H1 (cell line): ENCODE data around the gene CHST1. TPM values are rescaled to one million over a fixed set of nuclear protein-coding genes. Genes with fewer than 3 reads are reported as not detected.

Source experiments
- CTCF ChIA-PET: fragments of 300-600 bp; sonication (Branson Sonifier 250); formaldehyde crosslinking; loops from one replicate; lab custom pipeline; 2021; ENCODE audit not compliant: partially characterized antibody; lab: Charles Lee
- POLR2A ChIA-PET: fragments of 300-600 bp; sonication (Branson Sonifier 250); formaldehyde crosslinking; loops from one replicate; lab custom pipeline; 2021; ENCODE audit warnings: inconsistent platforms; ENCODE audit not compliant: partially characterized antibody; lab: Charles Lee
- DNase-seq, 2 experiments: peaks; one replicate each; pipeline versions ENCODE4 v3.0.0 to v3.0.0-alpha.2; 2010 to 2022; ENCODE audit warnings: low spot score in 2 of 2, low read depth in 1 of 2, mixed read lengths in 1 of 2
- FAIRE-seq: peaks from 2 replicates; lab custom pipeline; 2011; peaks lifted over from hg19 to GRCh38; lab: Jason Lieb, UNC
- H2AFZ ChIP-seq: 2 replicates; pipeline ENCODE4 v1.8.1; 2012; ENCODE audit warnings: low read length, inconsistent platforms
- H2AK5ac ChIP-seq: 2 replicates; pipeline ENCODE4 v1.6.1; 2013; ENCODE audit warnings: low read depth, low read length
- H2BK120ac ChIP-seq: replicated peaks from 2 replicates; pipeline ENCODE3; 2013; ENCODE audit warnings: low read depth, low read length, inconsistent platforms
- H2BK12ac ChIP-seq: 2 replicates; pipeline ENCODE4 v1.6.1; 2013; ENCODE audit warnings: low read depth, low read length
- H2BK15ac ChIP-seq: 2 replicates; pipeline ENCODE4 v1.6.1; 2013; ENCODE audit warnings: low read length
- H2BK20ac ChIP-seq: 2 replicates; pipeline ENCODE4 v1.6.1; 2013; ENCODE audit warnings: low read length
- H2BK5ac ChIP-seq: 2 replicates; pipeline ENCODE4 v1.6.1; 2013; ENCODE audit warnings: low read depth, low read length
- H3K14ac ChIP-seq: 2 replicates; pipeline ENCODE4 v1.6.1; 2013; ENCODE audit warnings: inconsistent platforms; ENCODE audit not compliant: insufficient read length
- H3K18ac ChIP-seq: 2 replicates; pipeline ENCODE4 v1.6.1; 2013; ENCODE audit warnings: low read length; ENCODE audit errors: extremely low read depth
- H3K23ac ChIP-seq: 2 replicates; pipeline ENCODE4 v1.6.1; 2013; ENCODE audit warnings: inconsistent platforms; ENCODE audit not compliant: insufficient read length
- H3K23me2 ChIP-seq: 2 replicates; pipeline ENCODE4 v1.6.1; 2013; ENCODE audit warnings: low read depth, low read length
- H3K27ac ChIP-seq: 2 replicates; pipeline ENCODE4 v1.6.1; 2011; ENCODE audit warnings: low read depth, low read length, inconsistent platforms
- H3K27me3 ChIP-seq, 4 experiments: replicated peaks in 1 of 4; 1 replicate in 1 of 4; 2 replicates in 3 of 4; pipeline versions ENCODE4 v1.6.1 to v1.8.1; 2011 to 2013; ENCODE audit warnings: low read length in 3 of 4, mild to moderate bottlenecking in 3 of 4, inconsistent platforms in 2 of 4, mixed read lengths in 2 of 4, moderate library complexity in 1 of 4; ENCODE audit not compliant: control insufficient read depth in 3 of 4, insufficient read depth in 3 of 4; ENCODE audit errors: extremely low read depth in 1 of 4
- H3K36me3 ChIP-seq, 4 experiments: 2 replicates each; pipeline versions ENCODE4 v1.6.1 to v1.8.1; 2011 to 2013; ENCODE audit warnings: mild to moderate bottlenecking in 4 of 4, low read length in 3 of 4, moderate library complexity in 2 of 4, control low read depth in 1 of 4, inconsistent platforms in 1 of 4; ENCODE audit not compliant: insufficient read depth in 4 of 4, control insufficient read depth in 2 of 4
- H3K4ac ChIP-seq: replicated peaks from 2 replicates; pipeline ENCODE3; 2013; ENCODE audit warnings: low read length, low read depth, mixed read lengths, inconsistent platforms; ENCODE audit not compliant: insufficient read length
- H3K4me1 ChIP-seq, 4 experiments: replicated peaks in 1 of 4; 1 replicate in 1 of 4; 2 replicates in 3 of 4; pipeline versions ENCODE4 v1.6.1 to v1.8.1; 2011 to 2013; ENCODE audit warnings: low read length in 3 of 4, inconsistent platforms in 2 of 4, mixed read lengths in 1 of 4; ENCODE audit not compliant: insufficient read depth in 4 of 4, control insufficient read depth in 3 of 4
- H3K4me2 ChIP-seq, 2 experiments: 2 replicates each; pipeline versions ENCODE4 v1.6.1 to v1.8.1; 2011 to 2013; ENCODE audit warnings: low read depth in 2 of 2, low read length in 2 of 2, control low read depth in 1 of 2, inconsistent platforms in 1 of 2, mild to moderate bottlenecking in 1 of 2; ENCODE audit not compliant: insufficient read depth in 1 of 2
- H3K4me3 ChIP-seq, 4 experiments: fragments of 200-600, 300-600 bp in 1 of 4; sonication (generic), shearing (Covaris generic), sonication (Bioruptor Twin) in 1 of 4; 2 replicates each; pipeline versions ENCODE4 v1.5.1 to v1.8.1; 2011 to 2016; ENCODE audit warnings: low read length in 4 of 4, low read depth in 3 of 4, control low read depth in 2 of 4, inconsistent platforms in 2 of 4, mild to moderate bottlenecking in 2 of 4, mixed read lengths in 1 of 4, moderate library complexity in 1 of 4; ENCODE audit not compliant: insufficient read depth in 2 of 4; ENCODE audit errors: extremely low read depth in 1 of 4
- H3K56ac ChIP-seq: replicated peaks from 2 replicates; pipeline ENCODE3; 2013; ENCODE audit warnings: low read depth, mild to moderate bottlenecking, mixed read lengths, low read length, inconsistent platforms; ENCODE audit not compliant: insufficient read length
- H3K79me1 ChIP-seq: 2 replicates; pipeline ENCODE4 v1.6.1; 2013; ENCODE audit warnings: low read depth, low read length, control low read depth
- H3K79me2 ChIP-seq, 2 experiments: 2 replicates each; pipeline versions ENCODE4 v1.6.1 to v1.8.1; 2012 to 2013; ENCODE audit warnings: low read length in 2 of 2, mild to moderate bottlenecking in 2 of 2, inconsistent platforms in 1 of 2; ENCODE audit not compliant: insufficient read depth in 2 of 2, control insufficient read depth in 1 of 2
- H3K9ac ChIP-seq, 4 experiments: replicated peaks in 1 of 4; 1 replicate in 1 of 4; 2 replicates in 3 of 4; pipeline versions ENCODE4 v1.6.1 to v1.8.1; 2011 to 2013; ENCODE audit warnings: low read depth in 3 of 4, low read length in 3 of 4, control low read depth in 2 of 4, mild to moderate bottlenecking in 2 of 4, moderate library complexity in 2 of 4, inconsistent platforms in 1 of 4; ENCODE audit errors: extremely low read depth in 1 of 4
- H3K9me3 ChIP-seq, 2 experiments: 2 replicates each; pipeline versions ENCODE4 v1.6.1 to v1.8.1; 2012 to 2013; ENCODE audit warnings: mild to moderate bottlenecking in 2 of 2, moderate library complexity in 2 of 2, control low read depth in 1 of 2, inconsistent platforms in 1 of 2, low read depth in 1 of 2, low read length in 1 of 2, mixed read lengths in 1 of 2; ENCODE audit not compliant: insufficient read depth in 2 of 2
- H4K20me1 ChIP-seq, 2 experiments: replicated peaks in 1 of 2; 2 replicates each; pipeline versions ENCODE3 to v1.8.1; 2011 to 2013; ENCODE audit warnings: inconsistent platforms in 2 of 2, low read length in 2 of 2, mild to moderate bottlenecking in 1 of 2; ENCODE audit not compliant: insufficient read depth in 2 of 2, control insufficient read depth in 1 of 2
- H4K5ac ChIP-seq: 2 replicates; pipeline ENCODE4 v1.6.1; 2013; ENCODE audit warnings: low read length, low read depth, mixed read lengths, inconsistent platforms; ENCODE audit not compliant: insufficient read length
- H4K8ac ChIP-seq: 2 replicates; pipeline ENCODE4 v1.8.0; 2013; ENCODE audit warnings: mild to moderate bottlenecking, moderate library complexity, low read length, inconsistent platforms; ENCODE audit not compliant: insufficient read depth; ENCODE audit errors: extremely low read depth
- H4K91ac ChIP-seq: replicated peaks from 2 replicates; pipeline ENCODE3; 2013; ENCODE audit warnings: low read length, mixed read lengths, inconsistent platforms; ENCODE audit not compliant: insufficient read length
- CBX8 ChIP-seq: fragments of 300-800, 300-1000 bp; sonication (generic); IDR thresholded peaks from 2 replicates; pipeline ENCODE4 v1.7.1; 2016; ENCODE audit warnings: low read depth, low read length, borderline replicate concordance
- WGBS, 2 experiments: shearing (Covaris generic) in 1 of 2; methylation state at CpG; one replicate each; pipeline versions ENCODE4 v1.1.6 to v1.1.7; 2013 to 2015; ENCODE audit warnings: low lambda C conversion rate in 2 of 2, mixed read lengths in 2 of 2, inconsistent platforms in 1 of 2, low coverage in 1 of 2, missing lambda C conversion rate in 1 of 2; ENCODE audit not compliant: insufficient replicate concordance in 2 of 2, insufficient coverage in 1 of 2, insufficient read length in 1 of 2; ENCODE audit errors: extremely low coverage in 1 of 2, missing lambda C conversion rate in 1 of 2; 5-methylcytosine and 5-hydroxymethylcytosine counted together
- polyA plus RNA-seq, 7 experiments: library from polyadenylated mRNA; depleted of rRNA in 3 of 7; stranded (reverse) in 5 of 7; unstranded in 2 of 7; fragments of >200 nt in 5 of 7; fragments of 200-250 nt in 2 of 7; gene quantifications; 1 replicate in 5 of 7; 2 replicates in 1 of 7; 4 replicates in 1 of 7; pipeline versions ENCODE4 v1.2.1 to v1.2.3, GENCODE V29; 2011 to 2013; ENCODE audit warnings: missing spikeins in 2 of 7, mixed read lengths in 2 of 7
- total RNA-seq: library from RNA; stranded (reverse); fragmentation: NEBNext Ultra II Directional; extraction: Animal tissue kit (Norgen Biotek cat#: 25700); gene quantifications from 2 replicates; pipeline ENCODE4 v1.2.1, GENCODE V29; 2021

The CHST1 gene
- total and polyA plus RNA-seq, 2 of the 8 experiments (the other 6 are each of a cell fraction or from before 2014, with no cell fraction given): 1.6 to 3.8 TPM

GRCh38 chr11:45616802-45617549 is 48.4 kb downstream of the CHST1 start:
- TF ChIP-seq CBX8: no peak
- no peaks in the 10 kb centered on the region for H3K27me3 ChIP-seq
- no peak overlapping the region for H2BK12ac ChIP-seq
- H2BK15ac ChIP-seq: no peak overlapping the region
- 0 out of 2 replicates have a peak overlapping the region, but pooled peaks have one; percentile 26 for H2AFZ ChIP-seq
- H2BK20ac ChIP-seq: no peak overlapping the region
- H3K18ac ChIP-seq: no peak overlapping the region
- FAIRE-seq: no peak
- no peaks in the 10 kb centered on the region for H3K23me2 ChIP-seq
- no peaks in the 10 kb centered on the region for H3K9me3 ChIP-seq
- H3K4ac ChIP-seq: no peak overlapping the region
- no peak overlapping the region for H3K4me3 ChIP-seq
- no peaks in the 10 kb centered on the region for H4K20me1 ChIP-seq
- H2BK5ac ChIP-seq: no peak overlapping the region
- H3K14ac ChIP-seq: no peak overlapping the region
- ChIA-PET CTCF (interaction anchor here (0.7 to 1.5 kb wide), 5 partner anchors 41 to 245 kb away, joined by 3 to 5 read pairs (median 3); no protein-coding TSS in a partner anchor), POLR2A (no interaction called here)
- no peak overlapping the region for H3K4me2 ChIP-seq
- H2BK120ac ChIP-seq: no peak overlapping the region
- WGBS, 2 experiments: 74% methylated on average over 6 of the region's 8 CpGs; no CpG with 5 or more reads in 1 of the 2 experiments
- DNase-seq: no peak
- no peak overlapping the region for H3K23ac ChIP-seq
- H4K91ac ChIP-seq: no peak overlapping the region
- no peaks in the 10 kb centered on the region; a peak in 1 of 7 replicates for H3K4me1 ChIP-seq
- no peaks in the 10 kb centered on the region for H3K79me1 ChIP-seq
- no peak overlapping the region for H3K9ac ChIP-seq
- H4K5ac ChIP-seq: no peak overlapping the region
- no peak overlapping the region for H2AK5ac ChIP-seq
- H4K8ac ChIP-seq: no peak overlapping the region
- H3K27ac ChIP-seq: no peak overlapping the region
- H3K79me2 ChIP-seq: no peaks in the 10 kb centered on the region
- H3K36me3 ChIP-seq: no peaks in the 10 kb centered on the region
- no peak overlapping the region for H3K56ac ChIP-seq
